ENCODE data around the gene HSPBP1. TPM values are rescaled to one million over a fixed set of nuclear protein-coding genes. Genes with fewer than 3 reads are reported as not detected.
A peak's percentile ranks its signal among the peaks of the same experiment; 100 is the strongest.
"Not testable (repeated sequence)": the region's sequence is repeated elsewhere in the genome, so short reads cannot be mapped to it uniquely, and the experiment has no call there.

The HSPBP1 gene
- total RNA-seq, 4 donors from 2014 or later, result 24.2 to 48.4 (median 31.2) TPM

DNA sequence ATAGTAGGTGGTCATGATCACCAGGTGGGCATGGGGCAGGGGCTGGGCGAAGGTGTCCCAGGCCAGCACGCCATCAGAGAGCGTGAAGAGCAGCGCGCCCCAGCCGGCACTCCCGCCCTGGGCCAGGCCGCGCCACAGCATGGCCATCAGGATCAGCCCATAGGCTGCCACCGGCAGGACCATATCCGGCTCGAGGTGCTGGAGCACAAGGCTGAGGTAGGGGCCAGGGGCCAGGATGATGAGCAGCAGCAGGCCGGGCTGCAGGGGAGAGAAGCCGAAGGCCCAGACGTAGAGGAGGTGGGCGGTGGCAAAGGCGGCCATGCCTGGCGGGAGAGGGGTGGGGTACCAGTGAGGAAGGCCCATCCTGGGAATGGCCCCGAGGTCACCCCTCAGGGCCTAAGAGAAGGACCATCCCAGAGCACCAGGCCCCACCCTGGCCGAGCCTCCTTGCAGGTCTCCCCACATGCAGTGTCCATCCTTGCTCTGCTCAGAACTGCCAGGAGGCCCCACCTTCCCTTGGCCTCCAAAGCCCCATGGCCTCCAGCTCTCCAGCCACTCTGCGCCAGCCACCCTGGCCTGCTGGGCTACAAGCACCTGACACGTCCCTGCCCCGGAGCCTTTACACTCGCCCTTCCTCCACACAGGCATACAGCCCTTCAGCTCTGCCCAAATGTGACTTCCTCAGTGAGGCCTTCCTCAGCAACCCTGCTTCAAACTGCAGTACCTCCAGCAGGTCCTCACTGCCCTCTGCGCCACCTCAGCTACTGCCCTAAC, 52.5 kb downstream of the HSPBP1 start:
- intact Hi-C loops (cut with DNase I), result no loop called here
- DNase-seq, result no peak
- H3K9me3 ChIP-seq, result no peaks in the 10 kb centered on the region
- TF ChIP-seq, protein P1, sequence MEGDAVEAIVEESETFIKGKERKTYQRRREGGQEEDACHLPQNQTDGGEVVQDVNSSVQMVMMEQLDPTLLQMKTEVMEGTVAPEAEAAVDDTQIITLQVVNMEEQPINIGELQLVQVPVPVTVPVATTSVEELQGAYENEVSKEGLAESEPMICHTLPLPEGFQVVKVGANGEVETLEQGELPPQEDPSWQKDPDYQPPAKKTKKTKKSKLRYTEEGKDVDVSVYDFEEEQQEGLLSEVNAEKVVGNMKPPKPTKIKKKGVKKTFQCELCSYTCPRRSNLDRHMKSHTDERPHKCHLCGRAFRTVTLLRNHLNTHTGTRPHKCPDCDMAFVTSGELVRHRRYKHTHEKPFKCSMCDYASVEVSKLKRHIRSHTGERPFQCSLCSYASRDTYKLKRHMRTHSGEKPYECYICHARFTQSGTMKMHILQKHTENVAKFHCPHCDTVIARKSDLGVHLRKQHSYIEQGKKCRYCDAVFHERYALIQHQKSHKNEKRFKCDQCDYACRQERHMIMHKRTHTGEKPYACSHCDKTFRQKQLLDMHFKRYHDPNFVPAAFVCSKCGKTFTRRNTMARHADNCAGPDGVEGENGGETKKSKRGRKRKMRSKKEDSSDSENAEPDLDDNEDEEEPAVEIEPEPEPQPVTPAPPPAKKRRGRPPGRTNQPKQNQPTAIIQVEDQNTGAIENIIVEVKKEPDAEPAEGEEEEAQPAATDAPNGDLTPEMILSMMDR (IDR thresholded peaks at IDR 0.05), result no peak
- TF ChIP-seq POLR2A (IDR thresholded peaks at IDR 0.05), result no peak
- peaks cover 11 to 40% of the 10 kb centered on the region in 2 donors for H3K4me1 ChIP-seq
- WGBS, 2 donors, result 86 to 87% methylated on average over 19 to 22 of the region's 25 CpGs
- peak overlapping the region in 1 of 3 donors; percentile 41 for H3K27ac ChIP-seq
- H3K36me3 ChIP-seq, result peaks cover 19 to 31% of the 10 kb centered on the region in 2 donors
- H3K27me3 ChIP-seq, result no peaks in the 10 kb centered on the region
- no peak overlapping the region for H3K4me3 ChIP-seq (replicated peaks in 1 of 3)

DNA sequence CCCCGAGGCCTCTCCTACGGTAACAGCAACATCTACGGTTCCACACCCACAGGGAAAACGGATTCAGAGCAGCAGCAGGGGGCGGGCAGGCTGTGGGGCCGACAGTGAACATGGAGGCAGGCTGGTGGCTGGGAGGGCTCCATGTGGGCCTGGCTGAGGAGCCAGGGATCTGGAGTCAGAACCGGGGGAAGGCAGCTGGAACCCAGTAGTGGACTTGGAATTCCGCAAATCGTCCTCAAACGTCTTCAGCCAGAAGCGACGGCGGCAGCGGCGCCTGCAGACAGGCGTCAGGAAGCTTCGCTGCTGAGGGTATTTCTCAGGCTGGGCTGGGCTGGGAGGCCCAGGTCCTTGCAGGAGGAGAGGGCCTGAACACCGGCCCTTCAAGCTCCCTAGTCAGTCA, 53.1 kb downstream of the HSPBP1 start:
- no peak for TF ChIP-seq POLR2A (IDR thresholded peaks at IDR 0.05)
- TF ChIP-seq, protein P1 (IDR thresholded peaks at IDR 0.05), result no peak
- Histone ChIP-seq H3K27me3 (no peaks in the 10 kb centered on the region), H3K4me1 (peaks cover 6 to 34% of the 10 kb centered on the region in 2 donors), H3K4me3 (replicated peaks in 1 of 3) (no peak overlapping the region), H3K36me3 (peaks cover 16 to 29% of the 10 kb centered on the region in 2 donors), H3K27ac (no peak overlapping the region), H3K9me3 (no peaks in the 10 kb centered on the region)
- DNase-seq, result no peak
- 76 to 84% methylated on average over 17 to 18 of the region's 18 CpGs for WGBS, 2 donors
- intact Hi-C loops (cut with DNase I), result no loop called here

DNA sequence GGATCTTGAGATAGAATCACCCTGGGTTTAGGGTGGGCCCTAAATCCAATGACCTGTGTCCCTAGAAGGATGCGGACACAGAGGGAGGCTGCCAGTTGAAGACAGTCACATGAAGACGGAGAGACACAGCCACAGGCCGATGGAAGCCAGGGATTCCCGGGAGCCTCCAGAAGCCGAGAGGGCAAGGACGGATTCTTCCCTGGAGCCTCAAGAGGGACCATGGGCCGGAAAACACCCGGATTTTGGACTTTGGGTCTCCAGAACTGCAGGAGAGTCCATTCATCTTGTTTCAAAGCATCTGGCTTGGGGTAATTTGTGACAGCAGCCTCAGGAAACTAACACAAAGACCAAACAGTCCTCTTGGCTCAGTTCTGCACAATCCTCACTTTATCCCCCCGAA, 53.6 kb downstream of the HSPBP1 start:
- Histone ChIP-seq H3K9me3 (no peaks in the 10 kb centered on the region), H3K27me3 (no peaks in the 10 kb centered on the region), H3K36me3 (peaks cover 11 to 24% of the 10 kb centered on the region in 2 donors), H3K4me1 (peaks cover 6 to 29% of the 10 kb centered on the region in 2 donors), H3K27ac (no peak overlapping the region), H3K4me3 (replicated peaks in 1 of 3) (no peak overlapping the region)
- intact Hi-C loops (cut with DNase I), result no loop called here
- WGBS, 2 donors, result 79 to 91% methylated on average over 6 to 9 of the region's 9 CpGs
- TF ChIP-seq, protein P1 (IDR thresholded peaks at IDR 0.05), result no peak
- no peak for TF ChIP-seq POLR2A (IDR thresholded peaks at IDR 0.05)
- no peak for DNase-seq

DNA sequence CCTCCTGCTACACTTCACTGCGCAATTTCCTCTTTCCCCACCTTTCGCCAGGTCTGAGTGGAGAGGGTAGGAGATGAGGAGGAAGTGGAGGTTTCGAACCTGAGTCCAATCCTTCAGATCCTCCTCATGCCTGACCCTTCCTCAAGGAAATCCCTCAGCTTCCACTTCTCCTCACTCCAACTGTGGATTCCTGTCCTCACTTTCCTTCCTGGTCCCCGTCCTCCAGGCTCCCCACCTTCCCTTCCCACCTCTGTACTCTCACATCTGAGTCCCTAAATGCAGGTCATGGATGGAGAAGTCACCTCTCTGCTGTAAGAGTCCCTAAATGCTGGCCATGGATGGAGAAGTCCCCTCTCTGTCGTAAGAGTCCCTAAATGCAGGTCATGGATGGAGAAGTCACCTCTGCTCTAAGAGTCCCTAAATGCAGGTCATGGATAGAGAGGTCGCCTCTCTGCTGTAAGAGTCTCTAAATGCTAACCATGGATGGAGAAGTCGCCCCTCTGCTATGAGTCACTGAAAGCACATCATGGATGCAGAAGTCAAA, 54.4 kb downstream of the HSPBP1 start:
- H3K27ac ChIP-seq, result no peak overlapping the region
- 93 to 94% methylated on average over 7 of the region's 7 CpGs for WGBS, 2 donors
- no peaks in the 10 kb centered on the region for H3K9me3 ChIP-seq
- intact Hi-C loops (cut with DNase I), result no loop called here
- no peak for DNase-seq
- TF ChIP-seq, protein P1 (IDR thresholded peaks at IDR 0.05), result no peak
- no peak for TF ChIP-seq POLR2A (IDR thresholded peaks at IDR 0.05)
- no peaks in the 10 kb centered on the region for H3K27me3 ChIP-seq
- peaks cover 4 to 16% of the 10 kb centered on the region in 2 donors for H3K36me3 ChIP-seq
- H3K4me1 ChIP-seq, result peaks cover 6 to 26% of the 10 kb centered on the region in 2 donors
- H3K4me3 ChIP-seq (replicated peaks in 1 of 3), result no peak overlapping the region

DNA sequence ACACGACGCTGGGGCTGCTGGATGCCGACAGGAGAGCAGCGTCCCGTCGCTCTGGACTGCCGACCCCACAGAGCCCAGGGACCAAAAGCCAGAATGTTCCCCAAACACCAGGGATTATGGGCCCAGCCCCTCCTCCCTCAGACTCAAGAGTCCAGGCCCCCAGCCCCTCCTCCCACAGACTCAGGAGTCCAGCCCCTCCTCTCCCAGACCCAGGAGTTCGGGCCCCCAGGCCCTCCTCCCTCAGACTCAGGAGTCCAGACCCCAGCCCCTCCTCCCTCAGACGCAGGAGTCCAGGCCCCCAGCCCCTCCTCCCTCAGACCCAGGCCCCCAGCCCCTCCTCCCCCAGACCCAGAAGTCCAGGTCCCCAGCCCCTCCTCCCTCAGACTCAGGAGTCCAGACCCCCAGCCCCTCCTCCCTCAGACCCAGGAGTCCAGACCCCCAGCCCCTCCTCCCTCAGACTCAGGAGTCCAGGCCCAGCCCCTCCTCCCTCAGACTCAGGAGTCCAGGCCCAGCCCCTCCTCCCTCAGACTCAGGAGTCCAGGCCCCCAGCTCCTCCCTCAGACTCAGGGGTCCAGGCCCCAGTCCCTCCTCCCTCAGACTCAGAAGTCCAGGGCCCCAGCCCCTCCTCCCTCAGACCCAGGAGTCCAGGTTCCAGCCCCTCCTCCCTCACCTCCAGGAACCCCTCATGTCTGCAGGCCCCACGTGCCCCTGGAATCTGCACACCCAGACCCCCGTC, 55.1 kb downstream of the HSPBP1 start:
- peaks cover 6 to 26% of the 10 kb centered on the region in 2 donors for H3K4me1 ChIP-seq
- H3K27me3 ChIP-seq; DNase-seq; intact Hi-C loops (cut with DNase I); H3K4me3 ChIP-seq (replicated peaks in 1 of 3); H3K9me3 ChIP-seq; H3K27ac ChIP-seq: not testable (repeated sequence)
- peaks cover 0 to 11% of the 10 kb centered on the region in 2 donors for H3K36me3 ChIP-seq
- 72 to 83% methylated on average over 5 to 9 of the region's 11 CpGs for WGBS, 2 donors
